Measurements from ENCODE around the gene FXYD3.

DNA sequence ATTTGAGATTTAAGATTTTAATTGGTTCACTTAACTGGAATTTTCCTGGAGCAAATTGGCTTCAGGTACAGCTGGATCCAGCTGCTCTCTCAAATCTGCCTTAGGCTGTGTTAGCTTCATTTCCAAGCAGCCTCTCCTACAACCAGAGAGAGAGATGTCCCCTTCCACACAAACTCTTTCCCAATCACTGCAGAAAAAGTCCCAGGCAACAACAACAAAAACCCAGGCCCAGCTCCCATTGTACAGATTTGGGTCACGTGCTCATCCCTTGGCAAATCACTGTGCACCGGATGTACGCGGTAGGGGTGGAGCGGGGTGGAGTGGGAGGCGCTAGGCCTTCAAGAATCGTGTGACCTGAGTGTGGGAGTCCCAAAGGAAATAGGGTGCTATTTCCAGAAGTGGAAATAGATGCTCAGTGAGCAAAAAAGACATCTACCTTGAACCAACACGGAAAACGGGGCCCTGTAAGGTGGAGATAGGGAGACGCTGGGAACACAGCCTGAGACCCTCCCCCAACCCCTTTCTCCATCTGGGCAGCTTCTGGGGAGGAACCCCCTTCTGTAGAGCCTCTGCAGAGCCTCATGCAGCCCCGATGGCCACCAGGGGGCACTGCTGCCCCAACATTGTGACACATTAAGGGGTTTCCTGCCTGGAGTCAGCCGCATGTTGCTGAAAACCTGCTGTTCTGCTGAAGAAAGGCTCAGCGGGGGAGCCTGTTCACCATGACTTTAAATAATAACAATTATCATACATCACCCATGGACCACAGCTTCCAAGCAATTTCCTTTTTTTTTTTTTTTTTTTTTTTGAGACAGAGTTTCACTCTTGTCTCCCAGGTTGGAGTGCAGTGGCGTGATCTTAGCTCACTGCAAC lies 48.7 kb upstream of the FXYD3 start:
- TF ChIP-seq, protein P1, sequence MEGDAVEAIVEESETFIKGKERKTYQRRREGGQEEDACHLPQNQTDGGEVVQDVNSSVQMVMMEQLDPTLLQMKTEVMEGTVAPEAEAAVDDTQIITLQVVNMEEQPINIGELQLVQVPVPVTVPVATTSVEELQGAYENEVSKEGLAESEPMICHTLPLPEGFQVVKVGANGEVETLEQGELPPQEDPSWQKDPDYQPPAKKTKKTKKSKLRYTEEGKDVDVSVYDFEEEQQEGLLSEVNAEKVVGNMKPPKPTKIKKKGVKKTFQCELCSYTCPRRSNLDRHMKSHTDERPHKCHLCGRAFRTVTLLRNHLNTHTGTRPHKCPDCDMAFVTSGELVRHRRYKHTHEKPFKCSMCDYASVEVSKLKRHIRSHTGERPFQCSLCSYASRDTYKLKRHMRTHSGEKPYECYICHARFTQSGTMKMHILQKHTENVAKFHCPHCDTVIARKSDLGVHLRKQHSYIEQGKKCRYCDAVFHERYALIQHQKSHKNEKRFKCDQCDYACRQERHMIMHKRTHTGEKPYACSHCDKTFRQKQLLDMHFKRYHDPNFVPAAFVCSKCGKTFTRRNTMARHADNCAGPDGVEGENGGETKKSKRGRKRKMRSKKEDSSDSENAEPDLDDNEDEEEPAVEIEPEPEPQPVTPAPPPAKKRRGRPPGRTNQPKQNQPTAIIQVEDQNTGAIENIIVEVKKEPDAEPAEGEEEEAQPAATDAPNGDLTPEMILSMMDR (IDR thresholded peaks at IDR 0.05): peak; percentile 56 to 63 (median 58)
- TF ChIP-seq POLR2A (IDR thresholded peaks at IDR 0.05): no peak
- no peak for TF ChIP-seq EP300 (IDR thresholded peaks at IDR 0.05)
